HG03108 (cell line): Measurements from ENCODE around the gene MAGI1.

Experiments used
- ATAC-seq: cut with Tn5 transposase; IDR thresholded peaks from one replicate; pipeline ENCODE4 v1.9.1; 2021; ENCODE audit warnings: moderate library complexity; ENCODE audit not compliant: unreplicated experiment

The MAGI1 gene

GRCh38 chr3:65348398-65348995 lies 690.2 kb downstream of the MAGI1 start:
- ATAC-seq: no peak

DNA sequence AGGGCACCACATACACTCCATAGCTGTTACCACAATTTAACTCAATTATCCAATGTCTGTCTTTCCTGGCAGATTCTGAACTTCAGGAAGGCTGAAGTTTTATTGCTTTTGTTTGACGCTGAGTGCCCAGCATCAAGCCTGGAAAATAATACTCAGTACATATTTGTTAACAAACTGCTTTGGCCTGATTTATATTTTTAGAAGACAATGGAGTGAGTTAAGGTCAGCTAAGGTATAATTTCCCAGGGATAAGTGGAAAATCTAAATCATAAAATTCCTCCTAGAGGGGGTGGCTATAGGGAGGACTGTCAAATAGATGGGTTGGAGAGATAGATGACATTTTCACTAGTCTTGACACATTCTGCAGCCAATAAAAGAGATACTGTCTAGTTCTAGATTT lies 691.6 kb downstream of the MAGI1 start:
- no peak for ATAC-seq

- no peak for ATAC-seq
Observed at GRCh38 chr3:65344846-65345245, 693.9 kb downstream of the MAGI1 start.

- no peak for ATAC-seq
Observed at GRCh38 chr3:65344444-65344843, 694.3 kb downstream of the MAGI1 start.

- no peak for ATAC-seq
Observed at GRCh38 chr3:65343736-65344135, 695.0 kb downstream of the MAGI1 start.

DNA sequence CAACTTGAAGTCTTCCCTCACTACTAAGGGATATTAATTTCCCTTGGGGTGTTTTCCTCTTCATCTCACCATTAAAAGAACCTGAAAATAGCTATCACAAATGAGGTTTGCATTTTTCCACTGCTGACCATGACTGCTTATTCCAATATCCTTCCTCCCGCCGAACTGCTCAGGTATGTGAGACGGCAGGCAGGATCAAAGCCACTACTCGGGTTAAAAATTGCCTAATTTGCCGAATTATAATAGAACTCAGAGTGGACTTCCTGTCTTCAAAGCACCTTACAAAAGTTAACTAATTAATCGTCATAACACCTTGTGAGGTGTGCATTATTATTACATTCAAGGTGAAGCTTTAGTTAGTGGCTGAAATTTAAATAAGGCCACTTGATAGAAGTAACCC lies 695.7 kb downstream of the MAGI1 start:
- no peak for ATAC-seq

DNA sequence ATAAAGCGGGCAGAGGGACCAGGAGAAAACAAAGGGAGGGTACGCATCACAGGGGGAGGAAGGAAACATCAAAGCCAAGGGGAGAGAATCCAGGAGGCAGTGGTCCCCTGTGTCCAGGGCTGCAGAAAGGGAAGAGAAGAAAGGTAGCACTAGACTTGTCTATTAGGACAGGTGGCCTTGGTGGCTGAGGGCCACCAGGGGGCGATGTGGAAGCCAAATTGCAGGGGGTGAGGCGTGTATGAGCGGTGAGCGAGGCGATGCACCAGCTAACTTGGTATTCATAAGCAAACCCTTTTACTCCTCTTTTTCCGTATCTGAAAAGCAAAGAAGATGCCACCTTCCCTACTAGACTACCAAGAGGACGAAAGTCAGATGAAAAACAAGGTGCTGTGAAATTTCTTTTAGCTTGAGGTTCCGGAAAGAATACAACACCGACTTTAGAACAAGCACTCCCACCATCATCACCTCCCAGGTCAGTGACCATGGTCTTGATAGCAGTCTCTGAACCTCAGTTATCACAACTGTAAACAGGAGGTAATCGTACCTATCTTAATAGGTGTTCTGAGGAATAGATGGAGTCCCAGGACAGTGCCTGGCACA lies 696.5 kb downstream of the MAGI1 start:
- no peak for ATAC-seq

DNA sequence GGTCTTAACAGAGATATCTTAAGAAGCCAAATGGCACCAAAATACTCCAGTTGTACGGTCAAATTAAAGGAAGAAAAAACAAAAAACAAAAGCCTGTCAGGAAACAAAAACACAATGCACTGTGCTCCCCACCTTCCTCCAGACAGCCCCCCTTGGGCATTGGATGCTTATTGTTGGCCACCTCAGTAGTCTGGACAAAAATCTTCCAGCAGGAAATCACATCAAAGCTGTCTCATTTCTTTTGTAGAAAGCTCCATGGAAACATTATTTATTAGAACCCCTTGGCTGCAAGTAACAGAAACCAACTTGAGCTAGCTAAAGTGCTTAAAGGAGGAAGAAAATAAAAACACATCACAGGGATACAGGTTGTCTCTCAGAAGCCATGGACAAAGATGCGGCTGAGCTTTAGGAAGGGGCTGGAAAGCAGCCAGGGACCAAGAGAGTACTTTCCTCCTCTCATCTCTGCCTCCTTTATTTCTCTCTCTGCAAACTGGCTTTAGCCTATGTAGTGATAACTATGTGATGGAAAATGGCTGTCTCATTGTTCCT lies 699.5 kb downstream of the MAGI1 start:
- ATAC-seq: no peak

GRCh38 chr3:65338571-65338970 lies 700.1 kb downstream of the MAGI1 start:
- ATAC-seq: no peak

- ATAC-seq: no peak
Observed at GRCh38 chr3:65335587-65335986, 703.1 kb downstream of the MAGI1 start.

DNA sequence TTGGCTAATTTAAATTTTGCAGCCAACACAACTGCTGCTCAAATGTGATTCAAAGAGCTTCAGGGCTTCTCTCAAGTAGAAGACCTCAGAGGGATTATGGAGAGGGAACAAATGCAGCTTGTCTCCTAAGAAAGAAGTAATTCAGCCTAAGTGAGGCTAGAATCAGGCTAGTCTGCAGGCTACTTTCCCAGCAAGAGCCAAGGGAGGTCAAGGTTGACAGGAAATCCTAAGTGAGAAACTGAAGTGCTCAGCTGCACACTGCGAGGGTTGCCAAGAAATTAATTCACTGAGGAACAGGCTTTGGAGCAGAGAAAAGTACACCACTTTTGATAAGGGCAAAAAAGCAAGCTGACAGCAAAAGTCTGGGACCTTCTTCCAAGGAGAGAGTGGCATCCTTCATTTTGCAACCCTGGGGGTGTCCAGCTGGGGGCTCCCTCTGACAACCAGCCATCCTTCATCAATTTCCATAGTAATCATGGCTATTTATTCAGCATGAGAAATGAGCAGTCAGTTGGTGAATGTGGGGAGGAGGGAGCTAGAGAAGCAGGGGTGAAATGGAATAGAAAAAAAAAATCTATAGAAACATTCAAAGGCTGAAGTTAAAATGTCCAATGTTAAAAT lies 704.6 kb downstream of the MAGI1 start:
- no peak for ATAC-seq

- ATAC-seq: no peak
Observed at GRCh38 chr3:65331730-65332129, 707.0 kb downstream of the MAGI1 start.

GRCh38 chr3:65330072-65330471 lies 708.6 kb downstream of the MAGI1 start:
- no peak for ATAC-seq

DNA sequence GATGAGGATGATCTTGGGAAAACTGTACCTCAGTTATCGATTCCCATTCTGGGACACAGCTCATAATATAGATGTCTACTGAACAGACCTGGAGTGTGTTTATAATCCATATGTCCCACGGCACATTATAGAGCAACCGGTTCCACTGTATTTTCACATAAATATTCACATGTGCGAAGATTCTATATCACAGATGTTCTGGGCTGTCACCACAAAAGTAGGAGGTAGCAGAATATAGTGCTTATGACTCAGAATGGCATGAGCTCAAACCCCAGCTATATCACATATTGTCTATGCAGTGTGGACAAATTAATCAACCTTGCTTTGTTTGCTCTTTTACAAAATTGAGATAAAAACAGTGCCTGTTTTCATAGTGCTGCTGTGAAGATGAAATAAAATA lies 710.6 kb downstream of the MAGI1 start:
- ATAC-seq: no peak

DNA sequence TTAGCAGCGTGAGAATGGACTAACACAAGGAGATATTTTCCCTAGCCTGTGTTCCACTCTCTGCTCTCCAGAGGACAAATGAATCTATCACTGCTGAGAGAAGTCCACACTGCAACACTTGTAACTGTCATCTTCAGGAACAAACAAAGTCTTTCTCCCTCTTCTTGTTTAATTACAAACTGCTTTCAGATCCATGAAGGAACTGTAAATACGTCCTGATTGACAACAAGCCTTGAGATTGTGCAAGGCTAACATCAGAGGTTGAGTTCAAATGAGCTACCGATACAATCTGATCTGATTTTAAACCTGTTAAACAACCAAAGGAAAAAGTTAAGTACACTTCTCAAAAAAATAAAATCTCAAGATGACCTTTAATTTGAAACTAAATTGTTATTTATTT lies 712.1 kb downstream of the MAGI1 start:
- no peak for ATAC-seq

DNA sequence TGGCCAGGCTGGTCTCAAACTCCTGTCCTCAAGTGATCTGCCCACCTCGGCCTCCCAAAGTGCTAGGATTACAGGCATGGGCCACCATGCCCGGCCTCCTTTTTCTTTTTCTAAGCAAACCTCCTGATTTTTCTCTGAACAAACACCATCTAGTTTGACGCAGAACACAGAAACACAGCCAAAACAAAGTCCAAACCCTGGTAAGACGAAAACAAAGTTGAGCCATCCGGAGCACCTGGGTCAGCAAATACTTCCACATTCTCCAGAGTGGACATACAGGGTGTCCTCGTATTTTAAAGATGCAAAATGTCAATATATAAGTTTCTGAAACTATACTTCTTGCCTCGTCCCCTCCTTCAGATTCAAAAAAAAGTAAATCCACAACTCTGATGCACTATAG lies 715.8 kb downstream of the MAGI1 start:
- no peak for ATAC-seq

GRCh38 chr3:65318231-65318630 lies 720.5 kb downstream of the MAGI1 start:
- ATAC-seq: no peak

DNA sequence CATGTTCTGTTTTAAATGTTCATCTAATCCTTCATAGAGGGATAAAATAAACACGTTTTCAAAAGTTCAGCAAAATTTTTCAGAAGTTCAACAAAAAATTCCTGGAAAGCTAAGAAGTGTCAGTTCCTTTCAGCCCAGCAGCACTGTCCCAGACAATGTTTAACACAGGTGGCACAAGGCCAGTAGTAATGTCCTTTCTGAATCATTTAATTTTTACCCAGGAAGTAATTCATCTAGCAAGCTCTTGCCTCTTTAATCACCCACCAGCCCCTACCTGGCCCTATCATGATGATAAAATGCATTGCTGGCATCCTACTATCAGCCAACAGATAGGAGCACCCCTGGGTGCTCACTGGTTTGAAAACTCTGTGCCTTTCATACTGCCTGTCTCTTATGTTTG lies 723.8 kb downstream of the MAGI1 start:
- ATAC-seq: no peak

GRCh38 chr3:65314269-65314668 lies 724.4 kb downstream of the MAGI1 start:
- no peak for ATAC-seq

GRCh38 chr3:65313666-65314065 lies 725.1 kb downstream of the MAGI1 start:
- ATAC-seq: no peak

DNA sequence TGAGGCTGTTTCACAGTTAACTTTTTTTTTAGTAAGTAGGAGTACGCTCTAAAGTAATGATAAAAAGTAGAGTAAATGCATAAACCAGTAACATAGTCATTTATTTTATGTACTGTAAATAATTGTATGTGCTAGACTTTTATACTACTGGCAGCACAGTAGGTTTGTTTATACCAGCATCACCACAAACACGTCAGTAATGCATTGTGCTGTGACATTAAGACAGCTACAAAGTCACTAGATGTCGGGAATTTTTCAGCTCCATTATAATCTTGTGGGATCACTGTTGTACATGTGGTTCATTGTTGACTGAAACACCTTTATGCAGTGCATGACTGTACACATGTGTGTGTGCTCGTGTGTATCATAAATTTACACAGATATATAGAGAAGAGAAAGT lies 732.9 kb downstream of the MAGI1 start:
- no peak for ATAC-seq
